Mucosa of descending colon (tissue), 3 donors: ENCODE results near the gene ZHX3. TPM values are rescaled to one million over a fixed set of nuclear protein-coding genes. Genes with fewer than 3 reads are reported as not detected.

Source experiments
- ATAC-seq: fragments of 200-7000 bp; cut with Tn5 transposase; one replicate; pipeline ENCODE4 v1.9.1; 2020; ENCODE audit warnings: mild to moderate bottlenecking, moderate library complexity
- DNase-seq, 3 donors: peaks; one replicate each; pipeline ENCODE4 v3.0.0-alpha.2; 2020
- H3K36me3 ChIP-seq: fragments of 200-600 bp; one replicate; pipeline ENCODE4 v1.8.0; 2021; ENCODE audit warnings: low read depth, mild to moderate bottlenecking
- H3K4me1 ChIP-seq: fragments of 200-600 bp; one replicate; pipeline ENCODE4 v1.8.0; 2021; ENCODE audit warnings: low read depth, mild to moderate bottlenecking
- H3K4me3 ChIP-seq: fragments of 200-600 bp; one replicate; pipeline ENCODE4 v1.8.0; 2021; ENCODE audit warnings: mild to moderate bottlenecking
- H3K9me3 ChIP-seq: fragments of 200-600 bp; one replicate; pipeline ENCODE4 v1.8.0; 2021; ENCODE audit warnings: mild to moderate bottlenecking
- intact Hi-C, 2 donors: fragments of 100-400 bp; cut with DNase I in 1 of 2; cut with micrococcal nuclease in 1 of 2; formaldehyde crosslinking; loops; one replicate each; pipeline versions ENCODE4 v1.11.0 to v1.11.1; 2022; cut with DNase I, micrococcal nuclease
- total RNA-seq, 3 donors: library from RNA; stranded (reverse); fragmentation: NEBNext Ultra II Directional in 2 of 3; extraction: Animal tissue kit (Norgen Biotek cat#: 25700) in 2 of 3; gene quantifications; one replicate each; pipeline versions ENCODE4 v1.2.1 to v1.2.4, GENCODE V29; 2021 to 2023
- TF ChIP-seq, protein P1 (sequence below): fragments of 200-600 bp; IDR thresholded peaks from one replicate; pipeline ENCODE4 v1.8.0; 2022; ENCODE audit warnings: antibody characterized with exemption, mild to moderate bottlenecking
- donor health status: DM: no; HTN: no; CAD: no; lungs with moderate emphysema.
- donor health status: DM: no; HTN: no; CAD: no.
- donor health status: DM: no; HTN: yes; CAD: no.

Gene ZHX3
- total RNA-seq, 3 donors from 2014 or later, result 24.5 to 84.5 (median 32.8) TPM

GRCh38 chr20:41159547-41159946, 158.0 kb downstream of the ZHX3 start:
- H3K4me3 ChIP-seq, result no peak overlapping the region
- DNase-seq (no peak), ATAC-seq (no peak)
- H3K9me3 ChIP-seq, result no peaks in the 10 kb centered on the region
- TF ChIP-seq, protein P1, sequence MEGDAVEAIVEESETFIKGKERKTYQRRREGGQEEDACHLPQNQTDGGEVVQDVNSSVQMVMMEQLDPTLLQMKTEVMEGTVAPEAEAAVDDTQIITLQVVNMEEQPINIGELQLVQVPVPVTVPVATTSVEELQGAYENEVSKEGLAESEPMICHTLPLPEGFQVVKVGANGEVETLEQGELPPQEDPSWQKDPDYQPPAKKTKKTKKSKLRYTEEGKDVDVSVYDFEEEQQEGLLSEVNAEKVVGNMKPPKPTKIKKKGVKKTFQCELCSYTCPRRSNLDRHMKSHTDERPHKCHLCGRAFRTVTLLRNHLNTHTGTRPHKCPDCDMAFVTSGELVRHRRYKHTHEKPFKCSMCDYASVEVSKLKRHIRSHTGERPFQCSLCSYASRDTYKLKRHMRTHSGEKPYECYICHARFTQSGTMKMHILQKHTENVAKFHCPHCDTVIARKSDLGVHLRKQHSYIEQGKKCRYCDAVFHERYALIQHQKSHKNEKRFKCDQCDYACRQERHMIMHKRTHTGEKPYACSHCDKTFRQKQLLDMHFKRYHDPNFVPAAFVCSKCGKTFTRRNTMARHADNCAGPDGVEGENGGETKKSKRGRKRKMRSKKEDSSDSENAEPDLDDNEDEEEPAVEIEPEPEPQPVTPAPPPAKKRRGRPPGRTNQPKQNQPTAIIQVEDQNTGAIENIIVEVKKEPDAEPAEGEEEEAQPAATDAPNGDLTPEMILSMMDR, result no peak
- H3K36me3 ChIP-seq, result peaks cover 5% of the 10 kb centered on the region
- peaks cover 7% of the 10 kb centered on the region for H3K4me1 ChIP-seq
- intact Hi-C loops, result no loop called here

- intact Hi-C loops, result no loop called here
- H3K4me1 ChIP-seq, result peaks cover 7% of the 10 kb centered on the region
- no peak overlapping the region for H3K4me3 ChIP-seq
- ATAC-seq, result no peak
- TF ChIP-seq, protein P1, result no peak
- H3K36me3 ChIP-seq, result no peaks in the 10 kb centered on the region
- no peaks in the 10 kb centered on the region for H3K9me3 ChIP-seq
- DNase-seq, result no peak
Observed at GRCh38 chr20:41158082-41158625, 159.4 kb downstream of the ZHX3 start.

DNA sequence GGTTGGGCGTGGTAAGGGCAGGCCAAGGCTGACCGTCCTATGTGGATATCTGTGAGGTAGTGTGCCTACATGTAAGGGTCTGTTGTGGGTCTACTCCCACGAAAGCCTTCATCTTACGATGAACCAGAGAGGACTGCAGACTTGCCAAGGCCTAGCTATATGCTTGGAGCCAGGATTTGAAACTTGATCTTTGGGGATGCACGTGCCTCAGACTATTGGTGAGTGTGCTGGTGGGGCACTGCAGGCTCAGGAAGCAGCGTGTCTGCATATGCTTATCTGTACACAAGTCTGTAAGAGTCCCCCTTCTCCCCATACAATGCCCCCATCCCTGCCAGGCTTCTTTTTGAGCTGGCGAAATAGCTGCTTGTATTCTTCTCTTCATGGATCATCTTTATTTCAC, 162.3 kb downstream of the ZHX3 start:
- DNase-seq (no peak), ATAC-seq (no peak)
- intact Hi-C loops, result no loop called here
- H3K9me3 ChIP-seq, result no peaks in the 10 kb centered on the region
- H3K4me1 ChIP-seq, result peaks cover 8% of the 10 kb centered on the region
- H3K4me3 ChIP-seq, result no peak overlapping the region
- TF ChIP-seq, protein P1, result no peak
- no peaks in the 10 kb centered on the region for H3K36me3 ChIP-seq

DNA sequence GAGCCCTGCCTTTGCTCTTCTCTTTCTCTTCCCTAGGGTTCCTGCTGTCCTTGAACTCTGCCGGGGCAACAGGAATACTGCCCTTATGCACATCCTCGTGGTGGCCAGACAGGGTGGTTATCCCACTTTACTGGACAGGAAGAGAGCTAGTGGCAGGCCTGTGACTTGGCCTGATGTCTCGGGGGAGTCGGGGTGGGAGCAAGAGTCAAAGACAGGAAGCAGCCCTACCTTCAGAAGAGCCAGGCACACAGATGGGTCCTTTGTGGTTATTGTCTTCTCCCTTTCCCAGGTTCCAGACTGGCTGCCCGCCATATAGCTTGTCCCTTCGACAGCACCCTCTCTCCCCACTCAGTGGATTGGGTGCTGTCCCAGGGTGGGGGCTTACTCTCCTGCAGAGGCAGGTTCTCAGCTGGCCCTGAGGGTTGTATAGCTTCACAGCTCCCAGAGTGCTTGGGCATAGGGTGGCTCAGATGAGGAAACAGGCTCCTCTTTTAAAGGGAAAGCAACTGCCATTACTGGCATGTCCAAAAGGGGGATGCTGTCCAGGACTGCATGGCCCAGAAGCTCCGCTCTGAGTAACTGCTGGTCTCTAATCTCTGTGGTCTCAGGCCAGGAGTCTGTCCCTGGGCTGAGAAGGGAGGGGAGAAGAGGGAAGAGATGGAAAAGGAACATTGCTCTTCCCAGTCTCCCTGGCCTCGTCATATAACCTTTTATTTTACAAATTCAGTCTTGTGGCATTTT, 162.9 kb downstream of the ZHX3 start:
- Histone ChIP-seq H3K9me3 (no peaks in the 10 kb centered on the region), H3K4me3 (no peak overlapping the region), H3K36me3 (no peaks in the 10 kb centered on the region), H3K4me1 (peaks cover 14% of the 10 kb centered on the region)
- ATAC-seq, result no peak
- intact Hi-C loops, result no loop called here
- TF ChIP-seq, protein P1, result no peak
- no peak for DNase-seq

GRCh38 chr20:41152108-41152757, 165.3 kb downstream of the ZHX3 start:
- Histone ChIP-seq H3K9me3 (no peaks in the 10 kb centered on the region), H3K4me3 (no peak overlapping the region), H3K36me3 (no peaks in the 10 kb centered on the region), H3K4me1 (peaks cover 21% of the 10 kb centered on the region)
- no peak for ATAC-seq
- TF ChIP-seq, protein P1, result no peak
- intact Hi-C loops, result no loop called here
- no peak for DNase-seq
